IMR-90 (cell line): ENCODE measurements around the gene ETHE1. TPM values are rescaled to one million over a fixed set of nuclear protein-coding genes. Genes with fewer than 3 reads are reported as not detected.

Experiments
- ATAC-seq: fragments of 200-7000 bp; cut with Tn5 transposase; 2 replicates; pipeline ENCODE4 v1.9.1; 2020; ENCODE audit warnings: low read depth, mild to moderate bottlenecking, moderate library complexity
- BruUV-seq: library from RNA; stranded (reverse); fragments of 400-500 nt; replicated peaks from 2 replicates; lab custom pipeline; 2021; lab: Mats Ljungman, UMichigan
- CTCF ChIA-PET: fragments of 300-600 bp; formaldehyde crosslinking; extraction: SDS; loops from one replicate; lab custom pipeline; 2021; ENCODE audit warnings: antibody characterized with exemption; lab: Yijun Ruan, JAX
- POLR2A ChIA-PET: fragments of 300-600 bp; sonication (Branson Sonifier 250); formaldehyde crosslinking; loops from one replicate; lab custom pipeline; 2022; ENCODE audit warnings: antibody characterized with exemption; ENCODE audit not compliant: unreplicated experiment; lab: Charles Lee
- DNase-seq: peaks from one replicate; pipeline ENCODE4 v3.0.0; 2013
- H2AFZ ChIP-seq: replicated peaks from 2 replicates; pipeline ENCODE3; 2013; ENCODE audit warnings: low read length, mild to moderate bottlenecking; ENCODE audit not compliant: poor library complexity
- H2AK5ac ChIP-seq: 2 replicates; pipeline ENCODE4 v1.6.1; 2013; ENCODE audit warnings: low read depth, low read length, inconsistent platforms
- H2AK9ac ChIP-seq: replicated peaks from 2 replicates; pipeline ENCODE3; 2013; ENCODE audit warnings: mild to moderate bottlenecking, low read depth, low read length, moderate library complexity; ENCODE audit not compliant: poor library complexity
- H2BK120ac ChIP-seq: 2 replicates; pipeline ENCODE4 v1.6.1; 2013; ENCODE audit warnings: low read depth, low read length, inconsistent platforms
- H2BK15ac ChIP-seq: 3 replicates; pipeline ENCODE4 v1.6.1; 2013; ENCODE audit warnings: low read depth, low read length, inconsistent platforms
- H2BK20ac ChIP-seq: 2 replicates; pipeline ENCODE4 v1.6.1; 2013; ENCODE audit warnings: low read depth, mild to moderate bottlenecking, inconsistent platforms, low read length, moderate library complexity
- H2BK5ac ChIP-seq: 2 replicates; pipeline ENCODE4 v1.6.1; 2013; ENCODE audit warnings: mild to moderate bottlenecking, low read depth, low read length, inconsistent platforms; ENCODE audit not compliant: poor library complexity, severe bottlenecking
- H3K14ac ChIP-seq: replicated peaks from 2 replicates; pipeline ENCODE4 v1.6.1; 2013; ENCODE audit warnings: low read depth, low read length, inconsistent platforms
- H3K18ac ChIP-seq: 2 replicates; pipeline ENCODE4 v1.6.1; 2013; ENCODE audit warnings: low read depth, low read length, control low read depth
- H3K23ac ChIP-seq: 2 replicates; pipeline ENCODE4 v1.6.1; 2013; ENCODE audit warnings: low read depth, low read length, inconsistent platforms
- H3K27ac ChIP-seq: 2 replicates; pipeline ENCODE4 v1.5.1; 2013; ENCODE audit warnings: mild to moderate bottlenecking, control low read depth, low read length; ENCODE audit not compliant: insufficient read depth
- H3K27me3 ChIP-seq: 2 replicates; pipeline ENCODE4 v1.6.1; 2013; ENCODE audit warnings: low read length; ENCODE audit not compliant: control insufficient read depth, insufficient read depth
- H3K36me3 ChIP-seq: 2 replicates; pipeline ENCODE4 v1.6.1; 2013; ENCODE audit warnings: low read length, mixed read lengths; ENCODE audit not compliant: control insufficient read depth, insufficient read depth
- H3K4ac ChIP-seq: 2 replicates; pipeline ENCODE4 v1.6.1; 2013; ENCODE audit warnings: low read depth, low read length, inconsistent platforms
- H3K4me1 ChIP-seq: 2 replicates; pipeline ENCODE4 v1.6.1; 2013; ENCODE audit warnings: low read length, mixed read lengths; ENCODE audit not compliant: control insufficient read depth, insufficient read depth
- H3K4me2 ChIP-seq: 2 replicates; pipeline ENCODE4 v1.6.1; 2013; ENCODE audit warnings: low read depth, mild to moderate bottlenecking, control low read depth, low read length, moderate library complexity
- H3K4me3 ChIP-seq: 2 replicates; pipeline ENCODE4 v1.5.1; 2013; ENCODE audit warnings: low read depth, mild to moderate bottlenecking, control low read depth, low read length, moderate library complexity; ENCODE audit not compliant: insufficient read depth
- H3K56ac ChIP-seq: 2 replicates; pipeline ENCODE4 v1.6.1; 2013; ENCODE audit warnings: low read length, inconsistent platforms; ENCODE audit not compliant: insufficient read depth; ENCODE audit errors: extremely low read depth
- H3K79me1 ChIP-seq, 2 experiments: 2 replicates each; pipeline ENCODE4 v1.6.1; 2013; ENCODE audit warnings: low read length in 2 of 2, inconsistent platforms in 1 of 2, low read depth in 1 of 2
- H3K9ac ChIP-seq: 2 replicates; pipeline ENCODE4 v1.6.1; 2013; ENCODE audit warnings: low read depth, low read length, control low read depth
- H3K9me1 ChIP-seq: 2 replicates; pipeline ENCODE4 v1.6.1; 2013; ENCODE audit warnings: low read length, inconsistent platforms; ENCODE audit not compliant: insufficient read depth
- H3K9me3 ChIP-seq: 2 replicates; pipeline ENCODE4 v1.6.1; 2013; ENCODE audit warnings: low read length; ENCODE audit not compliant: control insufficient read depth, insufficient read depth
- H4K20me1 ChIP-seq: 2 replicates; pipeline ENCODE4 v1.6.1; 2013; ENCODE audit warnings: low read length, inconsistent platforms; ENCODE audit not compliant: insufficient read depth
- H4K5ac ChIP-seq: 2 replicates; pipeline ENCODE4 v1.6.1; 2013; ENCODE audit warnings: mild to moderate bottlenecking, low read depth, low read length, control low read depth
- H4K8ac ChIP-seq, 2 experiments: 2 replicates each; pipeline ENCODE4 v1.6.1; 2013; ENCODE audit warnings: low read depth in 2 of 2, low read length in 2 of 2, control low read depth in 1 of 2, inconsistent platforms in 1 of 2
- H4K91ac ChIP-seq: 2 replicates; pipeline ENCODE4 v1.6.1; 2013; ENCODE audit warnings: low read depth, low read length, inconsistent platforms; ENCODE audit not compliant: insufficient read depth
- BHLHE40 ChIP-seq: fragments of 150-350 bp; IDR thresholded peaks from 2 replicates; pipeline ENCODE4 v1.6.1; 2016; ENCODE audit warnings: mild to moderate bottlenecking, low read depth, low read length
- CEBPB ChIP-seq: IDR thresholded peaks from 2 replicates; pipeline ENCODE4 v1.6.1; 2012; ENCODE audit warnings: low read depth, low read length, improper control_type of control experiment
- CHD1 ChIP-seq: IDR thresholded peaks from 2 replicates; pipeline ENCODE4 v1.6.1; 2012; ENCODE audit warnings: low read depth, low read length, improper control_type of control experiment
- CTCF ChIP-seq: conservative IDR thresholded peaks from 2 replicates; pipeline ENCODE4 v1.5.1; 2012; ENCODE audit warnings: mild to moderate bottlenecking, low read depth, low read length, improper control_type of control experiment
- FOS ChIP-seq: fragments of 150-350 bp; IDR thresholded peaks from 2 replicates; pipeline ENCODE4 v1.6.1; 2016; ENCODE audit warnings: low read depth, low read length
- MAFK ChIP-seq: IDR thresholded peaks from 2 replicates; pipeline ENCODE4 v1.6.1; 2012; ENCODE audit warnings: low read depth, low read length, improper control_type of control experiment
- MAZ ChIP-seq: IDR thresholded peaks from 2 replicates; pipeline ENCODE4 v1.6.1; 2012; ENCODE audit warnings: low read depth, mild to moderate bottlenecking, low read length, improper control_type of control experiment, moderate library complexity, borderline replicate concordance
- MXI1 ChIP-seq: IDR thresholded peaks from 2 replicates; pipeline ENCODE4 v1.6.1; 2012; ENCODE audit warnings: low read depth, mild to moderate bottlenecking, low read length, moderate library complexity, borderline replicate concordance
- NFE2L2 ChIP-seq: fragments of 150-350 bp; IDR thresholded peaks from 2 replicates; pipeline ENCODE4 v1.6.1; 2016; ENCODE audit warnings: low read depth, mild to moderate bottlenecking, low read length
- POLR2A ChIP-seq: IDR thresholded peaks from 2 replicates; pipeline ENCODE4 v1.6.1; 2012; ENCODE audit warnings: mild to moderate bottlenecking, low read depth, low read length
- RAD21 ChIP-seq: IDR thresholded peaks from 2 replicates; pipeline ENCODE4 v1.6.1; 2012; ENCODE audit warnings: low read length, improper control_type of control experiment
- RCOR1 ChIP-seq: IDR thresholded peaks from 2 replicates; pipeline ENCODE4 v1.6.1; 2012; ENCODE audit warnings: mild to moderate bottlenecking, low read length, improper control_type of control experiment; ENCODE audit not compliant: insufficient replicate concordance
- RFX5 ChIP-seq: IDR thresholded peaks from 2 replicates; pipeline ENCODE4 v1.8.0; 2012; ENCODE audit warnings: low read depth, mild to moderate bottlenecking, low read length, moderate library complexity
- SMC3 ChIP-seq: fragments of 150-350 bp; IDR thresholded peaks from 2 replicates; pipeline ENCODE4 v1.6.1; 2016; ENCODE audit warnings: low read depth, mild to moderate bottlenecking, antibody characterized with exemption, low read length, moderate library complexity
- WGBS, 2 experiments: methylation state at CpG; one replicate each; pipeline versions ENCODE4 v1.1.5 to v1.1.7; 2013; ENCODE audit warnings: missing lambda C conversion rate in 2 of 2; ENCODE audit not compliant: insufficient read length in 1 of 2; ENCODE audit errors: extremely low coverage in 2 of 2; 5-methylcytosine and 5-hydroxymethylcytosine counted together
- dilution Hi-C: fragments of 300-500 bp; cut with HindIII; formaldehyde crosslinking; loops from one replicate; pipeline ENCODE4 v1.14.3; 2018; ENCODE audit warnings: low sequenced_read_pairs; ENCODE audit not compliant: unreplicated experiment
- in situ Hi-C: fragments of 300-500 bp; cut with MboI; formaldehyde crosslinking; loops from 3 replicates; pipeline ENCODE4 v1.14.3; 2019; ENCODE audit warnings: low sequenced_read_pairs, inconsistent platforms, mixed read lengths
- intact Hi-C: fragments of 100-400 bp; cut with micrococcal nuclease; formaldehyde crosslinking; loops from 2 replicates; pipeline ENCODE4 v1.10.0; 2022
- polyA plus RNA-seq, 3 experiments: library from polyadenylated mRNA; depleted of rRNA; stranded (reverse); fragments of >200 nt; gene quantifications; 2 replicates each; pipeline ENCODE4 v1.2.3, GENCODE V29; 2012; ENCODE audit warnings: low replicate concordance in 1 of 3
- total RNA-seq: library from RNA; depleted of rRNA; stranded (reverse); fragments of >200 nt; gene quantifications from 2 replicates; pipeline ENCODE4 v1.2.3, GENCODE V29; 2012
- TF ChIP-seq, protein P1 (sequence below): fragments of 150-350 bp; IDR thresholded peaks from 2 replicates; pipeline ENCODE4 v1.6.1; 2016; ENCODE audit warnings: low read depth, mild to moderate bottlenecking, low read length, moderate library complexity, borderline replicate concordance
- TF ChIP-seq, protein P2 (sequence below): fragments of 150-350 bp; IDR thresholded peaks from 2 replicates; pipeline ENCODE4 v1.6.1; 2017; ENCODE audit warnings: mild to moderate bottlenecking, antibody characterized with exemption, low read length, low read depth

The ETHE1 gene
- total and polyA plus RNA-seq, 2 of the 4 experiments (the other 2 are of a cell fraction): 161 to 233 TPM

GRCh38 chr19:43481701-43482100, 45.3 kb downstream of the ETHE1 start:
- POLR2A ChIA-PET: no interaction called here
- Histone ChIP-seq H2BK15ac (no peak overlapping the region), H2BK120ac (no peak overlapping the region), H3K56ac (no peak overlapping the region), H3K18ac (no peak overlapping the region), H4K20me1 (peaks cover 3% of the 10 kb centered on the region), H4K5ac (no peak overlapping the region), H2AK5ac (no peak overlapping the region), H3K36me3 (peaks cover 7% of the 10 kb centered on the region), H2BK20ac (no peak overlapping the region), H2AFZ (no peak overlapping the region), H3K4me3 (no peak overlapping the region), H3K4ac (no peak overlapping the region), H3K27ac (no peak overlapping the region), H3K9me1 (peaks cover 13% of the 10 kb centered on the region), H3K14ac (no peak overlapping the region), H3K4me1 (peaks cover 4% of the 10 kb centered on the region), H3K23ac (no peak overlapping the region), H3K27me3 (no peaks in the 10 kb centered on the region), H3K4me2 (no peak overlapping the region), H3K79me1 (no peaks in the 10 kb centered on the region), H2BK5ac (no peak overlapping the region), H2AK9ac (no peak overlapping the region), H4K91ac (no peak overlapping the region), H3K9me3 (no peaks in the 10 kb centered on the region), H3K9ac (no peak overlapping the region), H4K8ac (no peak overlapping the region)
- 90% methylated on average over 2 of the region's 6 CpGs; no CpG with 5 or more reads in 1 of the 2 experiments for WGBS, 2 experiments
- intact Hi-C loops (no loop called here), dilution Hi-C loops (no loop called here), in situ Hi-C loops (no loop called here)
- BruUV-seq: no TSS peak
- no peak for DNase-seq
- no peak for ATAC-seq
- CTCF ChIA-PET: no interaction called here
- TF ChIP-seq MXI1: no peak
- no peak for TF ChIP-seq RFX5
- TF ChIP-seq MAZ: no peak
- no peak for TF ChIP-seq RAD21
- no peak for TF ChIP-seq POLR2A
- TF ChIP-seq CTCF: no peak
- no peak for TF ChIP-seq NFE2L2
- TF ChIP-seq CHD1: no peak
- TF ChIP-seq BHLHE40: no peak
- no peak for TF ChIP-seq MAFK
- no peak for TF ChIP-seq SMC3
- TF ChIP-seq, protein P1, sequence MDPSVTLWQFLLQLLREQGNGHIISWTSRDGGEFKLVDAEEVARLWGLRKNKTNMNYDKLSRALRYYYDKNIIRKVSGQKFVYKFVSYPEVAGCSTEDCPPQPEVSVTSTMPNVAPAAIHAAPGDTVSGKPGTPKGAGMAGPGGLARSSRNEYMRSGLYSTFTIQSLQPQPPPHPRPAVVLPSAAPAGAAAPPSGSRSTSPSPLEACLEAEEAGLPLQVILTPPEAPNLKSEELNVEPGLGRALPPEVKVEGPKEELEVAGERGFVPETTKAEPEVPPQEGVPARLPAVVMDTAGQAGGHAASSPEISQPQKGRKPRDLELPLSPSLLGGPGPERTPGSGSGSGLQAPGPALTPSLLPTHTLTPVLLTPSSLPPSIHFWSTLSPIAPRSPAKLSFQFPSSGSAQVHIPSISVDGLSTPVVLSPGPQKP: no peak
- TF ChIP-seq, protein P2, sequence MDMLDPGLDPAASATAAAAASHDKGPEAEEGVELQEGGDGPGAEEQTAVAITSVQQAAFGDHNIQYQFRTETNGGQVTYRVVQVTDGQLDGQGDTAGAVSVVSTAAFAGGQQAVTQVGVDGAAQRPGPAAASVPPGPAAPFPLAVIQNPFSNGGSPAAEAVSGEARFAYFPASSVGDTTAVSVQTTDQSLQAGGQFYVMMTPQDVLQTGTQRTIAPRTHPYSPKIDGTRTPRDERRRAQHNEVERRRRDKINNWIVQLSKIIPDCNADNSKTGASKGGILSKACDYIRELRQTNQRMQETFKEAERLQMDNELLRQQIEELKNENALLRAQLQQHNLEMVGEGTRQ: no peak
- no peak for TF ChIP-seq CEBPB
- TF ChIP-seq FOS: no peak
- TF ChIP-seq RCOR1: no peak
